Globus pallidus (tissue), 1 donor: ENCODE data around the gene CST6.
"Not testable (repeated sequence)": the region's sequence is repeated elsewhere in the genome, so short reads cannot be mapped to it uniquely, and the experiment has no call there.

Experiments used
- DNase-seq: peaks from one replicate; pipeline ENCODE4 v3.0.0-alpha.2; 2015; ENCODE audit warnings: low spot score

CST6 gene

DNA sequence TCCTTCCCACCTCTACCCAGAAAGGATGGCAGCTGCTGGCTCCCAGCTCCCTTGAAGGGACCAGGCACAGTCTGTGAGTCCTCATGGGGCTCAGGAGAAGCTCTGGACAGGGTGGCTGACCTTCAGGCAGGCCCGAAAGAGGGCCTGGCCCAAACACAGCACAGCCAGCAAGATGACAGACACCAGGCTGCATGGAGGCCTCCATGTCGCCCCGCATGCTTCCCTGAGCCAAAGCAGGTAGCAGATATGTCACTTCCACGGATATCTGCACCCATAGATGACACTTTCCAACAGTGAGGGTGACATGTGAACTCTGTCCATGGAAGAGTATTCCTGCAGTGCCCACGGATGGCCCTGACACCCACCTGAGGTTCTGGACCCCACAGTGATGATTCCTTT is 28.2 kb upstream of the CST6 start:
- DNase-seq: no peak

DNA sequence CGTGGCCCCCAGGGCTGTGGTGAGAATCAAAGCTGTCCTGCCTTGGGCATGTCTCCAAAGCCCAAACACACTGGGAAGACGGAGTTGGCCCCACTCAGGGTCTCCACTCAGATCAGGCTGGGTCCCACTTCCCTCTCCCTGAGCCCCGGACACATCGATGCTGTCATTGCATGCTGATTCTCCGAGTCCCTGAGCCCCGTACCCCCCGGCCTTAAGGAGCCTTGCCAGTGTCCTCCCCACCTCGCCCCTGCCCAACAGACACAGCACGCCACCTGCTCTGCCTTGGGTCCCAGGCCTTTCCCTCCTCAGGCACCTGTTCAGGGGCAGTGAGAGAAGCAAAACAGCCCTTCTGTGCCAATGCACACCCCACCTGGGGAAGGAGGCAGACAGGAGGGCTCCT is 24.5 kb upstream of the CST6 start:
- no peak for DNase-seq

DNA sequence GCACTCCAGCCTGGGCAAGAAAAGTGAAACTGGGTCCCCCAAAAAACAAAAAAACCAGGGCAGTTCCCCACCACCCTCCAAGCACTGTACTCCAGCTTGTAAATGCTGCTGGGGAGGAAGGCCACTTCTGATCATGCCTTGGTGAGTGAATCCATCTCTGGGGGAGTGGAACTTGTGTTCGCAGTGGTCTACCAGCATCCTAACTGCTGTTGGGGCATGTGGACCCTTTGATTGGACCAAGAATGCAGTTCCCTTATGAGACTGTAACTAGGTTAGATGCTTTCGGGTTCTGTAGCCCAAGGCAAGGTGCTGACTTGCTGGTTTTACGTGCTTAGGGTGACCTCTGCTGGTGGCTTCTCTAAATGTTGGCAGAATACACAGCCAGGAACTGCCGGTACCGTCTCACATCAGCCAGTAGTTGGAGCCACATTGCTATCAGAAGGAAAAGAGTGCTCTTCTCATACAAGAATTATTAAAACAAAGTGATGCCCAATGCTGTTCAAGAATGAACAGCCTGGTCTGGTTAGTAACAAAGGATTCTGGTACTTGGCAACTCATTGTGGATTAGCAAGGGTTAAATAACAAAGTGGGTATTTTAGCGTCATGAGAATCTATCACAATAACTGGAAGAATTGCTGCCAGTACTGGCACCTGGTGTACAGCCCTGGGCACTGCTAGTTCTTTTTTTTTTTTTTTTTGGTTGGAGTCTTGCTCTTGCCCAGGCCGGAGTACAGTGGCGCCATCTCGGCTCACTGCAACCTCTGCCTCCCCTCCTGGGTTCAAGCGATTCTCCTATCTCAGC is 22.8 kb upstream of the CST6 start:
- peak; percentile 94 for DNase-seq

DNA sequence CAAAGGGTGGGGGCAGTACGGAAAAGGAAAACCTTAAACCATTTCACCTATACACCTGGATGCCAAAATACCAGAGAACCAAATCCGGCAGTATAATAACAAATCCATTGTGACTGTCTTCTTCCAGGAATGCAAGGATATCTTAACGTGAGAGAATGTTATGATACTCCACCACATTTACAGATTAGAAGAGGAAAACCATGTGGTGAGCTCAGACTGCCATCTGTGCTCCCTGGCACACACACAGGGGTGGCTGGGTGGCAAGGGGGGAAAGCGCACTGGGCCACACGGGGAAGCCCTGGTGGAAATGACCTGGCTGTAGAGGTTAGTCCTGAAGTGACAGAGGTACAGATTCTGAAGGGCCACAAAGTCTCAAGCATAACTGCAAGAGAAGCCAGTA is 19.8 kb upstream of the CST6 start:
- no peak for DNase-seq

DNA sequence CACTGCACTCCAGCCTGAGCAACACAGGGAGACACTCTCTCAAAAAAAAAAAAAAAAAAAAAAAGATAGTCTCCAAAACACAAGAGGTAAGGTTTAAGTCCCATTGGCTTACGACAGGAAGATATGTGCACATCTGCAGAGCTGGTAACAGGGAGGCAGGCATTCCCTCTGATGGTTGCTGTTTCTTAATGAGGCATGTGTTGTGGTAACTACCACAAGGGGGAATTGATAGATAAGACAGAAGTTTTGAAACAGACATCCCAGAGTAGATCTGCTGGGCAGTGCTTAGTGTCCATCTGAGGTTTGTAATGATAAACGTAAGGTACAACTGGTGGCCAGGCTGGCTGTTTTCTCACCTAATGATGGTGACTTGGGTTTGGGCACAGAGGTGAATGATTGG is 14.5 kb upstream of the CST6 start:
- DNase-seq: no peak

DNA sequence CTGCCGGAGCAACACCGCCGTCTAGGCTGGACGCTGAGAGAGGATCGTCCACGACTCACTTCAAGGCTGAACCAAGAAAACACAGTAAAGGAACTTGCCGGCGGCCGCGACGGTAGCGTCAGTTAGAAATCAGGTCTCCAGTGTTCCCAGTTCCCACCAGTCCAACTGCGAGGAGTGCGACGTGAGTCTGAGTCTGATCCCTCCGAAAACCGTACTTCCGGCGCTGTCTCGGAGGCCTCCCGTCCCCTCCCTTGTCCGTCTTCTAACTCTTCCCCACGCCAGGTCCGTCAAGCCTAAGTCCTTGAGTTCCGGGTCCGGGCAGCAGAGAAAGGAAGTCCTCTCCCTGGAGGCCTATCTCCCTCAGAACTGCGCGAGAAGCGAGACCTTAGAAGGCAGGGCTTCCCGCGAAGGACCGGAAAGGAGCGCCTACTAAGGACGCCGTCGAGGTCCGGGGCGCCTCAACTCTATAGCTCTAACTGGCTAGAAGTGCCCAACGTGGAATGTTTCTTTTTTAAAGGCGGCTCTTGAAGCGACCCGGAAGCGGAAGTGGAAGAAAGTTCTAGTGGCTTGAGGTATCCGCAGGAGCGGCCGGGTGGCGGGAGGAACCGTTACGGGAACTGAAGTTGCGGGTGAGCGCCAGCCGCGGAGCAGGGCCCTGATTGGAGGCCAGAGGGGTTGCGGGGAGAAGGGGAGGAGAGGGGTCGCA is 9.7 kb upstream of the CST6 start, which contains the start of the genes BANF1 and EIF1AD:
TSS of gene BANF1 (plus strand) at position 562 of the 706 bp plus-strand sequence. CDS start 748 bp downstream, outside the sequence.
TSS of gene EIF1AD (minus strand) at position 216 of the 706 bp plus-strand sequence. CDS start 1,768 bp downstream, outside the sequence.
- peak; percentile 95 for DNase-seq

DNA sequence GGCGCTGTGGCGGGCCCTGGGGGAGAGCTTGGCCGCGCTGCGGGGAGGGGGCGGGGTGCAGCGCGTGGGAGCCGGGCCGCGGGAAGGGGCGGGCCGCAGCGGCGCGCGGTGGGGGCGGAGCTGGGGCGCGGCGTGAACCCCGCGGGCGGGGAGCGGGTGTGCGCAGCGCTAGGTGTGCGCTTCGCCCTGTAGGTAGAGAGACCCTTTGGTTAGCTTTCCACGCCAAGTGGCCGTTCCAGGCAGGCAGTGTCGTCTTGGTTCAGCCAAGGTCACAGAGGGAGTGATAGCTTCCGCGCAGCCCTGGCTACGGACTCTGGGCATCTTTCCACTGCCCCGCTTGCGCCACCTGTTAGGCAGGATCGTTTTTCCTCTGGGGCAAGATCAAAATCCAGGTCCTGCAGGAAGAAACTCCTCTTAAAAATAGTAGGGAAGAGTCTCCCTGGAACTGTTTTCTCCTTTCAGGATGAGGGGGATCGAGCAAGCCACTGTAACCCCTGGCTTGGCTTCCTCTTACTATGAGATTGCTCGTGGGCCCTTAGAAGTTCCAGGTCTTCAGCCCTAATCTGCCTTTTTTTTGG is 9.1 kb upstream of the CST6 start:
- DNase-seq: no peak

DNA sequence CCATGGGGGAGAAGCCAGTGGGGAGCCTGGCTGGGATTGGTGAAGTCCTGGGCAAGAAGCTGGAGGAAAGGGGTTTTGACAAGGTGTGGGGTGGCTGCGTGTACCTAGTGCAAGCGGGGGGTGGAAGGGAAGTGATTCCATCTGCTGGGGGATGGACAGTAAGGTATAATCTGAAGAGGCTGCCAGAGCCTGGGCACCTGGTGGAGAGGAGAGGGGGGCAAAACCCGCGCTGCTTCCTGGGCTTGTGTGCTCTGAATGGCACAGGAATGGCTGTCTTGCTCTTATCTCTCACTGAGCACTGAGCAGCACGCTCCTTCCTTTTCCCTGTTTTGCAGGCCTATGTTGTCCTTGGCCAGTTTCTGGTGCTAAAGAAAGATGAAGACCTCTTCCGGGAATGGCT is 8.5 kb upstream of the CST6 start:
- DNase-seq: no peak

DNA sequence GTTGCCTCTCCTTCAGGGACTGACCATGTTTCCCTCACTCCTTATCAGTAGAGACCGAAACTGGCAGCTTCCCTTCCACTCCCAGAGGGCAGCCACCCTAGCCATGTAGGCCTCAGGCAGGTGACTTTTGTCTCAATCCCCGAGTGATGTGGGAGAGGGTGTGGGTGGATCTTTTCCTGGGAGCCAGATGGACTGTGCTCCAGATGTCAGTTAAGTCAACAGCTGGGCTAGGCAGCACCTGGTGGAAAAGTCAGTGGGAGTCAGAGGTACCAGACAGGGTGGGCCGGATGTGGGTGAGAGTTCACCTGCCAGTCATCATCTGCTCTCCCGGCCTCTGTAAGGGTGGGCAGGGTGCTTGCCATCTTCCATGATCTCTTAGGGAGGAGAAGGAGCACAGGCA is 7.6 kb upstream of the CST6 start:
- DNase-seq: no peak

DNA sequence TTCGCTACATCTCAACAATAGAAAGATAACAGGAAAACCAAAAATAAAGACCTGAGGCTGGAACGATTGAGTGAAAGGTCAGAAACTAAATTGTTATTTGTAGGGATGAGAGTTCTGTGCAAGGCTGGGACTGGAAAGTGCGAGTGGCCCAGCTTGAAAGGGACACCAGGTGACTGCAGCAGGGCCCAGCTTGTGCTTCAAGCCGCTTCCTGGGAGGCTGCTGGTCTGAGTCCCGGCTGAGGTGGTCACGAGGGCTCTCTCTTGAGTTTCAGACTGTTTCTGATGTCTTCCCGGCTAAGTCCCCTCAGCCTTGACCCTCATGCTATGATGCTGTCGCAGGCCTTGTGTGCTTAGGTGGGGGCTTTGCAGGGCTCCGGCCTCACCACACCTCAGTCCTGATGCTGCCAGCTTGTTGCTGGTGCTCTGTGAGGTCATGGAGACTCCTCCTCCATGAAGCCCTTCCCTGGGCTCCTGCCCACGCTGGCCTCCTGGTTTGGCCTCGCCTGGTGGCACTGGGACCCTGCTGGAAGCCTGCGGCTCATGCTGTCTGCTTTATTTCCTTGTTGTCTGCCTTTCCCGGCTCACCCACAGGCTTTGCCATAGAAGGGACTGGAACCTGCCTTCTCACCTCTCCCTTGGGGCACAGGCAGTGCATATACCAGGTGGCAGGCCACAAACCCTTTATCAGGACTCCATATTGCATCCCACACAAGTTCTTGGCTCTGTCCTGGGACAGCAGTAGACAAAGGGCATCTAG is 5.5 kb upstream of the CST6 start:
- DNase-seq: no peak

DNA sequence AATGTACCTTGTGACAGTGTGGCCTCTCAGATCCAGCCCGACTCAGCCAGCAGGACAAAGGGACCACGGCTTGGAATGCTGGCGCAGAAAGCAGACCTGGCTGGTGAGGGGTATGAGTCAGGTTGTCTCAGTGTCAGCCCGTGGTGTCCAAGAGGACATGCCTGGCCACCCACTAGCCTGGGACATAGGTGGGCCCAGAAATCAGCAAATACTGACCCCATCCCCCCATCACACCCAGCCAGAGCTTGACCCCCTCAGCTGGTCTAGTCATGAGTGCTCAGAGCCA is 5.0 kb upstream of the CST6 start:
- DNase-seq: no peak

DNA sequence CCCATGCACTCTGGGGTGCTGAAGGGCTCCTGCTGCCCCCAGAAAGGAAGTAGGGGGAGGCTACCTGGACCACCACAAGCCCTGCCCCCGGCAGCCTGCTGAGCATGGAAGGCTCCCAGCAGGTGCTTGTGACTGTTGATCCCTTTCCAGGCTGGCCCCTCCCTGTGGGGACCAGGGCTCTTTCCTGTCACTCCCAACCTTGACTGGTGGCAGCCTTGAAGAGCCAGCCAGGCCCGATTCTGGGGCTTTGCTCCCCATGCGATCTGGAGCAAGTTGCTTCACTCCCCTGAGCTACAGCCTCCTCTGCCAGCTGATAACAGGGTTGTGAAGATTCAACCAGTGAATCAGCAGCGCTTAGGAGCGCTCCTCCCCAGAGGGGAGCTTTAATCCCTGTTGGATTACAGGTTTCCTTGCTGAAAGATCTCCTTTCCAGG is 4.6 kb upstream of the CST6 start:
- no peak for DNase-seq

DNA sequence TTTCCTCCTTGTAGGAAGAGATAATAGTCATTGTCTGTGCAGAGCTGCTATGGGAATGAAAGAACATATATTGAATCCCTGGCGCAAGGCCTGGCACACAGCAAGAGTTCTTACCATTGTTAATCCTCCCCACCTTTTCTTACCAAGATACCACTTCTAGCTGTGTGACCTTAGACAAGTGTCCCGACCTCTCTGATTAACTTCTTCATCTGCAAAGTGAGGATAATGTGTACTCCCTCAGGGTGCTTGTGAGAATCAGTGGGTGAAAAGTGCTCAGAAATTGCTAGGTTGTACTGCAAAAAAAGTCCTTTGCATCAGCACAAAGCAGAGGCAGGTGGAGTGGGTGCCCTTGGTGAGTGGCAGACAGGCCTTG is 3.7 kb upstream of the CST6 start:
- no peak for DNase-seq

DNA sequence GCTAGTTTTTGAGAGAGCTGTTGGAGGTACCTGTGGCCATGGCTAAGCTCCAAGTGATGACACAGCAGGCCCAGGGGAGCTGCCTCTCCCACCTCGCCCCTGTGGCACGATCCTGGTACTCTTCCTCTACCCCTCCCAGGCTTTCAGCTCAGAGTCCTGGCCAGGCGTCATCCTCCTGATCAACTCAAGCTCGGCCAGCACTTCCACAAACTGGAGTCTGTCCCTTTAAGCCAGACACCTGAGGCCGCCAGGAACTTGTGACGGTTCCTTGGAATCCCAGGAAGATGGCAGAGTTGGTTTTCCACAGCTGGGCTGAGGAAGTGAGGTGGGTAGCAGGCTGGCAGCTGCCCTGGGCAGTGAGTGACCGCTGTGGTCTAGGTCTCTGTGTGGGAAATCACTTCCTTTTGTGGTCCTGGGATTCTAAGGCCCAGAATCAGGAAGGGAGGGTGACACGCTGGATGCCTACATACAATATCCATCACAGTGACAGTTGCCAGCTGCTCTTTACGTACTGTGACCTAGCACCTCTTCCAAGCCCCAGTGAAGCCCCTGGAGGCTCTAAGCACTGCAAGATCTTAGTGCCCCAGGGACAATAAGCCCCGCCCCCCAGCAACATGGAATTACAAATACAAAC is 3.2 kb upstream of the CST6 start:
- no peak for DNase-seq

DNA sequence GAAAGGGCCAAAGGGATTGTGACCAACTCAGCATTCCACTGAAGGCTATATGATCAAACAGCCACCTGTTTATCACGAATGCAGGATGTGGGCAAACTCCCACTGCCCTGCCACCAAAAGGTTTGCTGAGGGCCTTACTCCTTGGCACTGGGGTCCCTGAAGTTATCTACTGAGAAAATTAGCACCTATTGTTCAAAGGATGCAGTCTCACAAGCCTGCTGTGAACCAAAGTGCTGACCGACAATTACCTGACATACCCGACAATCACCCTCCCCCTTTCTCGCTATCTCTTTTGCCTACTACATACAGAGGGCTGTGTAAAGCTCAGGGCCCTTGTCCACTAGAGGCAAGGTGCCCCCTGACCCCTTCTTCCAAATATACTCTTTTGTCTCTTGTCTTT is 1.8 kb upstream of the CST6 start:
- not testable (repeated sequence) for DNase-seq

DNA sequence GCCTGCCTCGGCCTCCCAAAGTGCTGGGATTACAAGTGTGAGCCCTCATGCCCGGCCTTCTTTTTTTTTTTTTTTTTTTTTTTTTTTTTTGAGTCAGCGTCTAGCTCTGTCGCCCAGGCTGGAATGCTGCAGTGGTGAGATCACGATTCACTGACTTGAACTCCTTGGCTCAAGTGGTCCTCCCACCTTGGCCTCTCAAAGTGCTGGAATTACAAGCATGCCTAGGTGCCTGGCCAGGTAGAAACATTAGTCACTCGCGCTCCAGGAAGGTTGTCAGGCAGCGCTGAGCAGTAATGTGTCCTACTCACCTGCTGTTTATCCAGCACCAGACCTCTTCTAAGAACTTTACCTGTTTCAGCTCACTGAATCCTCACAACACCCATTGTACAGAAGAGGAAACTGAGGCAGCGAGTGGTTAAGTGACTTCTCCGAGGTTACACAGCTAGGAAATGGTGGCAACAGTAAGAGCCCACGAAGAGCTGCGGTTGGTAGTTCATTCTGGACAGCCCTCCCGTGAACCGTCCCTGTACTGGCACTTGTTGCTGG is 496 bp upstream of the CST6 start:
- DNase-seq: no peak

DNA sequence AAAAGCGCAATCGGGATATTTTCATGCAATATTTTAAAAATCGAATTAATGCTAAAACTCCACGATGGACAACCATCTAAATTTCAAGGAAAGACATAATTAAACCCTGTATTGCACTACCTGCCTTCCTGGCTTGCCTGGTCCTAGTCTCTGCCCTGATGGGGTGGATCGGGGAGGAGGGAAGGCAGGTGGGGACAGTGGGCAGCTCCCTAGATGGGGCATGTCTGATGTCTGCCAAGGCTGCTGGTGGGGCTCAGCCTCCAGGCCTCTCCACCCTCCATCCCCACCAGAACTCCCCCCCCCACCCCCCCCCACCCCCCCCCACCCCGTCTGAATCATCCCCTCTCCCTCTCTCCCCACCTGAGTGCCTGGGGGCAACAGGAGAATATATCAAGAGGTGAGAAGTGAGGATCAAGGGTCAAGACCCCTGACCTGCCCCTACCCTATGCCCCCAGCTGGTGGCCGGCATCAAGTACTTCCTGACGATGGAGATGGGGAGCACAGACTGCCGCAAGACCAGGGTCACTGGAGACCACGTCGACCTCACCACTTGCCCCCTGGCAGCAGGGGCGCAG is 650 bp downstream of the CST6 start:
- no peak for DNase-seq

DNA sequence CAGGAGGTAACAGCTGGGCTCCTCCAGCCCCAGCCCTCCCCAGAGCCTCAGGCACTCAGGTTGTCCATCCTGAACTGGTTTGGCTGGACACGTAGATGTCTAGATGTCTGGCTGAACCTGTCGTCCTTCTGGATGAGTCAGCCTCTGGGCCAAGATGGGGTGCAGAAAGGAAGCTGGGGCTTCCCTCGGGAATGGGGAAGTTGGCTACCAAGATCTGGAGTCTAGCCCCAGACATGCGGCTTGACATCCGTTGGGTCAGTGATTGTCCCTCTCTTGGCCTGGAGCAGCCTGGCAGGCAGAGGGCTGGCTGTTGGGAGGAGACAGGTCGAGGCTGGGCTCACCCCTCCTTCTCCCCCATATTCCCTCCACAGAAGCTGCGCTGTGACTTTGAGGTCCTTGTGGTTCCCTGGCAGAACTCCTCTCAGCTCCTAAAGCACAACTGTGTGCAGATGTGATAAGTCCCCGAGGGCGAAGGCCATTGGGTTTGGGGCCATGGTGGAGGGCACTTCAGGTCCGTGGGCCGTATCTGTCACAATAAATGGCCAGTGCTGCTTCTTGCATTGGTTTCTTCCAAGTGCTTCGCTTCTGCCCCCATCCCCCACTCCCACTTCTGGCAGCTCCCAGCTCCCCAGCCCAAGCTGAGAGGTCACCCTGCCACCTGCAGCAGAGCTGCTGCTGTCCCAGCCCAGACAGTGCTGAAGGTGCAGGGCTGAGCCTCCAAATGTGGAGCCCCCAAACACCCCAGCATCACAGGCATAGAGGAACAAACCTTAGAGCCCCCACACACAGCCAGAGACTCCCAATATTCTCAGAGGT is 1.3 kb downstream of the CST6 start:
- no peak for DNase-seq

DNA sequence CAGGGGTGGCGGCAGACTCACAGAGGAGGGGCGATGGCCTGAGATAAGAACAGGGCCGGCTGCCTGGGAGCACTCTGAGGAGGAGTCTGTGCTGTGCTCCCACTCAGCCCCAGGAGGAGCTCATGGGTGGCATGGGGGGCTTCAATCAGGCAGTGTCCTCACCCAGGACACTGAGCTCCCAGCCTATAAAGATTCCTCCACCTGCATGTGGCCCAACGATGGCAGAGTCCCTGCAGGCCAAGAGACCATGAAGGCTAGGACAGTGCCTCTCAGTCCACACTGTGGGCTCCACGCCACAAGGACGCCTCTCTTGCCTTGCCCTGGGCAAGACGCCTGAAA is 1.9 kb downstream of the CST6 start:
- DNase-seq: no peak

DNA sequence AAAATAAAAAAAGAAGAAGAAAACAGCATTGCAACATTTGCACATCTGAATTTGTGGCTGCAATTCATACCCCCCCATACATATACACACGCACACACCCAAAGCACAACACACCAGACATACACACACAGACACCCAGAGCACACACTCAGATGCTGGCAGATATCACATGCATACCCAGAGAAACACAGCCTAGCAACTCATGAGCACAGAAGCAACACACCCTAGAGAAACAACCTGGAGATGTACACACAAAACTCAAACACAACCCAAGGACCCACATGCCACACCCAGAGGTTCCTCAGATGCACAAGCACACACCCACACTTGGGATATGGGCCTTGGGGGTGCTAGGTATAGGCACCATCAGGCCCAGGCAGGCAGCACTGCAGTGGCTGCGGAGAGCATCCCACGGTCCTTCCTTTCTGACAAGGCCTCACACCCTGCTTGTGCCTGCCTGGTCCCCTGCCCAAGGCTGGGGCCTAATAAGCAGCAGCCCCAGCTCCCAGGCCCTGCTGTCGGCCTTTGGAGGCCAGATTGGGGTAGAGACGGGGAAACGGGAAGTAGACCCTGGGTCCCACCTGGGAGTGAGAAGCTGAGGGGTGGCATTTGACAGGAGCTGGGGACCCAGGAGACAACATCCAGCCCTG is 3.1 kb downstream of the CST6 start:
- DNase-seq: no peak
